ENCODE measurements around the gene TCTN2. TPM values are rescaled to one million over a fixed set of nuclear protein-coding genes. Genes with fewer than 3 reads are reported as not detected.
A peak's percentile ranks its signal among the peaks of the same experiment; 100 is the strongest.

The TCTN2 gene
- total RNA-seq, 2 experiments from 2014 or later: 3.0 to 3.5 TPM

GRCh38 chr12:123723765-123724164, 52.9 kb downstream of the TCTN2 start:
- CTCF ChIA-PET: interaction anchor here (0.7 to 1.0 kb wide), 2 partner anchors 9 to 564 kb away, joined by 3 read pairs; no protein-coding TSS in a partner anchor
- Mint-ChIP-seq H3K27ac (no peak overlapping the region), H3K36me3 (ENCODE audit: low read depth) (peaks cover 20% of the 10 kb centered on the region), H3K9me3 (no peaks in the 10 kb centered on the region), H3K27me3 (ENCODE audit: low read depth) (no peaks in the 10 kb centered on the region), H3K4me1 (ENCODE audit: low read depth) (peaks cover 26% of the 10 kb centered on the region), H3K4me3 (no peak overlapping the region)
- intact Hi-C loops (cut with micrococcal nuclease): loop anchor here (1.0 kb wide), 1 partner anchor 8 kb away; no protein-coding TSS in a partner anchor
- DNase-seq: peak; percentile 26

GRCh38 chr12:123726244-123726643, 55.3 kb downstream of the TCTN2 start:
- Mint-ChIP-seq H3K9me3 (no peaks in the 10 kb centered on the region), H3K27ac (no peak overlapping the region), H3K4me1 (ENCODE audit: low read depth) (peaks cover 18% of the 10 kb centered on the region), H3K36me3 (ENCODE audit: low read depth) (peaks cover 25% of the 10 kb centered on the region), H3K4me3 (no peak overlapping the region), H3K27me3 (ENCODE audit: low read depth) (no peaks in the 10 kb centered on the region)
- CTCF ChIA-PET: interaction anchor here (0.6 kb wide), 1 partner anchor 236 kb away, joined by 3 read pairs; no protein-coding TSS in a partner anchor
- no peak for DNase-seq
- intact Hi-C loops (cut with micrococcal nuclease): no loop called here

DNA sequence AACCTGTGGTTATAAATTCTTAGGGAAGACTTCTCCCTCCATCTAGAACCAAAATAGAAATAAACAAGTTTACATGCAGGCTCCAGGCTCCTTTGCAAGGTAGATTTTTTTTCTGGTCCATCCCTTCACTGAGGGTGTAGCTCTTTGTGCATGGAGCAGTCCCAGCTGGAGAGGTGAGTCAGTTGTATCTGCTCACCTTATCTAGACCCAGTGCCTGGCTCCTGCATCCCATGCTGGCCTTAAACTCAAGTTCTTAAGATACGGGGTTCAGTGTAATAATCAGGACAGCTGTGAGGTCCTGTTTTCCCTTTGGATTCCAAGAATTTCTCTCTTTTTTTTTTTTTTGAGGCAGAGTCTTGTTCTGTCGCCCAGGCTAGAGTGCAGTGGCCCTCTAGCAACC, 56.0 kb downstream of the TCTN2 start:
- no peak overlapping the region for H3K27ac Mint-ChIP-seq
- peaks cover 19% of the 10 kb centered on the region for H3K4me1 Mint-ChIP-seq (ENCODE audit: low read depth)
- CTCF ChIA-PET: no interaction called here
- no peaks in the 10 kb centered on the region for H3K9me3 Mint-ChIP-seq
- no peak for DNase-seq
- H3K36me3 Mint-ChIP-seq (ENCODE audit: low read depth): peaks cover 30% of the 10 kb centered on the region
- H3K27me3 Mint-ChIP-seq (ENCODE audit: low read depth): no peaks in the 10 kb centered on the region
- intact Hi-C loops (cut with micrococcal nuclease): no loop called here
- H3K4me3 Mint-ChIP-seq: no peak overlapping the region

DNA sequence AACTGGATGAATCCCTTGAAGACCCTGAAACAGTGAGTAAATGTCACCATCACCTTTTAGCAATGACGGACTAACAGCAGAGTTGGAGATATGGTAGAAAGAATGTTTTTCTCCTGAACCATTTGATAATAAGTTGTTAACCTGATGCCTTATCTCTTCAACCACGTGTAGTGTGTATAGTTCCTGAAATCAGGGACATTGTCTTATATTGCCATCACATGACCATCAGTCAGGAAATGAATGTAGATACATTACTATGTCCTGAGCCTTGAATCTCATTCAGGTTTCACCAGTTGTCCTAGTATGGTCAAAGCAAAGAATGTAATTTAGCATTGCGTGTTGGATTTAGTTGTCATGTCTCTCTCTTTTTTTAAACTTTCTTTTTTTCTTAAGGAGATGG, 57.0 kb downstream of the TCTN2 start:
- no peak for DNase-seq
- no peaks in the 10 kb centered on the region for H3K27me3 Mint-ChIP-seq (ENCODE audit: low read depth)
- H3K9me3 Mint-ChIP-seq: no peaks in the 10 kb centered on the region
- peaks cover 21% of the 10 kb centered on the region for H3K4me1 Mint-ChIP-seq (ENCODE audit: low read depth)
- H3K4me3 Mint-ChIP-seq: no peak overlapping the region
- CTCF ChIA-PET: no interaction called here
- H3K36me3 Mint-ChIP-seq (ENCODE audit: low read depth): peaks cover 34% of the 10 kb centered on the region
- H3K27ac Mint-ChIP-seq: no peak overlapping the region
- intact Hi-C loops (cut with micrococcal nuclease): no loop called here

DNA sequence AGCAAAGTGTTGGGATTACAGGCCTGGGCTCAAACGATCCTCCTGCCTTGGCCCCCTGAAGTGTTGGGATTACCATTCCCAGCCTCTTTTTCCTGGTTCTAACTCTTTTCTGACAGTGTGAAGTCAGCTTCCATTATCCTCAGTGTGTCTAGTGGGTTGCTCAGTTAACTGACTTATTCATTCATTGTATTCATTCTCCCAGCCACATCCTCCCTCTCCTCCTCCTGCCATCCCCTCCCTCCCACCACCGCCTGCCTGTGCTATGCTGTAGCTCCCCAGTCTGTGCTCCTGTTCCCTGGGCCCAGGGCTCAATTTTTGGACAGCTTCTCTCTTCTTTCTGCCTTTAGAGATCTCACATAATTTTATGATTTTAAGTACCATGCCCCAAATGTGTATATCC, 60.7 kb downstream of the TCTN2 start:
- Mint-ChIP-seq H3K27ac (no peak overlapping the region), H3K9me3 (no peaks in the 10 kb centered on the region), H3K36me3 (ENCODE audit: low read depth) (peaks cover 49% of the 10 kb centered on the region), H3K4me1 (ENCODE audit: low read depth) (peaks cover 11% of the 10 kb centered on the region), H3K27me3 (ENCODE audit: low read depth) (no peaks in the 10 kb centered on the region), H3K4me3 (no peak overlapping the region)
- intact Hi-C loops (cut with micrococcal nuclease): no loop called here
- no peak for DNase-seq
- CTCF ChIA-PET: no interaction called here

DNA sequence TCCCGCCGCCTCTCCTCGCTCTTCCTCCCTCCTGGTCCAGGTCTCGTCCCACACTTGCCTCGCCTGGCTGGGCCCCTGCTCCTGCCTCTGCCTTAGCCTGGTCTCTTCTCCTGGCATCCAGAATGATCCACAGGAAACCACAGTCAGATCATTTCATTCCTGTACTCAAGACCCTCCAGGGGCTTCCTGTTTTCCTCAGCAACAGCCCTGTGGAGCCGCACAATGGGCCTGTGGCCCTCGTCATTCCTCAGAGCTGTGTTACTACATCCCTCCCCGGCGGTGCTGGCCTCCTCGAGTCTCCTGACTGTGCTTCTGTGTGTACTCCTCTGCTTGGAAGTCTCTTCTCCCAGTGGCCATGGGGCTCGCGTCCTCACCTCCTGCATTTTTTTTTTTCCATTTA, 61.3 kb downstream of the TCTN2 start:
- DNase-seq: no peak
- Mint-ChIP-seq H3K4me3 (no peak overlapping the region), H3K27ac (no peak overlapping the region), H3K27me3 (ENCODE audit: low read depth) (no peaks in the 10 kb centered on the region), H3K9me3 (no peaks in the 10 kb centered on the region), H3K4me1 (ENCODE audit: low read depth) (peaks cover 11% of the 10 kb centered on the region), H3K36me3 (ENCODE audit: low read depth) (peaks cover 53% of the 10 kb centered on the region)
- CTCF ChIA-PET: no interaction called here
- intact Hi-C loops (cut with micrococcal nuclease): no loop called here

DNA sequence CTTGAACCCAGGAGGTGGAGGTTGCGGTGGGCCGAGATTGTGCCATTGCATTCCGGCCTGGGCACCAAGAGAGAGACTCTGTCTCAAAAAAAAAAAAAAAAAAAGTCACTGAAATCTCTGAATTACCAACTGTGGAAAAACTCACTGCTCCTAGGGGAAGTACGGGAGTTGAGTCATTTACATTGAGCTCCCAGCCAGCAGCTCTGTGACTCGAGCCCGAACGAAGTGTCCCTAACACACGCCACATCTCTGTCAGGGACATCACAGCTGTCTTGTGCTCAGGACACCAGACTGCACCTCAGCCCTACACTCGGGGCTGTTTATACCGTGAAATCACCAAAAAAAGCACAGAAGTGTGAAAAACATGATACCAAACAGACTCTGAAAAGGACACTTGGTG, 62.3 kb downstream of the TCTN2 start:
- DNase-seq: no peak
- no peaks in the 10 kb centered on the region for H3K27me3 Mint-ChIP-seq (ENCODE audit: low read depth)
- no peak overlapping the region for H3K4me3 Mint-ChIP-seq
- intact Hi-C loops (cut with micrococcal nuclease): no loop called here
- peaks cover 11% of the 10 kb centered on the region for H3K4me1 Mint-ChIP-seq (ENCODE audit: low read depth)
- CTCF ChIA-PET: interaction anchor here (0.7 kb wide), 2 partner anchors 15 to 530 kb away, joined by 3 to 5 read pairs; no protein-coding TSS in a partner anchor
- no peak overlapping the region for H3K27ac Mint-ChIP-seq
- H3K36me3 Mint-ChIP-seq (ENCODE audit: low read depth): peaks cover 51% of the 10 kb centered on the region
- H3K9me3 Mint-ChIP-seq: no peaks in the 10 kb centered on the region

- CTCF ChIA-PET: no interaction called here
- peaks cover 11% of the 10 kb centered on the region for H3K4me1 Mint-ChIP-seq (ENCODE audit: low read depth)
These were observed 63.4 kb downstream of the TCTN2 start for GRCh38 chr12:123734268-123734667.

DNA sequence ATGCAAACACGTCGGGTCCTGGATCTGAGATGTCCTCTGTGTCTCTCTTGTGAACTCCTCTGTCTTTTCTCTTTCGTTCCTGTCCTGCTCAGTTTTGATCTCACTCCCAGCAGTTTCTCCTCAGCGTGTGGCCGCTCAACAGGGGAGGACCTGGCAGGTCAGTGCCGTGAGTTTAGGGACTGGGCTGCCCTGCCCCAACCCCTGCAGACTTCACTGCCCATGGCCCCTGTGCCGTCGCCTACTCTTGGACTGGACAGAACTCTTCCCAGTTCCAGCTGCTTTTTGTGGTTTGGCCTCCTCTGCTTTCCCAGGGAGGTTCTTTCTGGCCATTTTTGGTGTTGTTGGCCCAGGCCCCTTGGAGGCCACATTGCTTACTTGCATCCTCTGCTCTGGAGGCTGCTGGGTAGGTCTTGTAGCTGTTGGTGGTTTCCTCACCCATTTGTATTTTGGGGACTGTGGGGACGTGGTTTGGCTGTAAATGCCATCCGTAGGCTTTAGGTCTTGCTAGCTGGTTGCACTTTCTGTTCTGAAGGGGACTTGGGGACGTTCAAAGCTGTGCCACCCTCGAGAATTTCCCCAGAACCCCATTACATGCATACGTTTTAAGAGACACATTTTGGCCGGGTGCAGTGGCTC, 71.1 kb downstream of the TCTN2 start:
- Mint-ChIP-seq H3K27ac (peak overlapping the region; percentile 46), H3K27me3 (ENCODE audit: low read depth) (no peaks in the 10 kb centered on the region), H3K36me3 (ENCODE audit: low read depth) (peaks cover 33% of the 10 kb centered on the region), H3K9me3 (no peaks in the 10 kb centered on the region), H3K4me1 (ENCODE audit: low read depth) (peaks cover 16% of the 10 kb centered on the region), H3K4me3 (no peak overlapping the region)
- CTCF ChIA-PET: no interaction called here
- intact Hi-C loops (cut with micrococcal nuclease): no loop called here
- DNase-seq: no peak

More at GRCh38 chr12:123734268-123734667, 63.4 kb downstream of the TCTN2 start:
- no peaks in the 10 kb centered on the region for H3K27me3 Mint-ChIP-seq (ENCODE audit: low read depth)
- intact Hi-C loops (cut with micrococcal nuclease): no loop called here
- no peak overlapping the region for H3K27ac Mint-ChIP-seq
- no peak overlapping the region for H3K4me3 Mint-ChIP-seq
- DNase-seq: no peak
- no peaks in the 10 kb centered on the region for H3K9me3 Mint-ChIP-seq
- H3K36me3 Mint-ChIP-seq (ENCODE audit: low read depth): peaks cover 53% of the 10 kb centered on the region

DNA sequence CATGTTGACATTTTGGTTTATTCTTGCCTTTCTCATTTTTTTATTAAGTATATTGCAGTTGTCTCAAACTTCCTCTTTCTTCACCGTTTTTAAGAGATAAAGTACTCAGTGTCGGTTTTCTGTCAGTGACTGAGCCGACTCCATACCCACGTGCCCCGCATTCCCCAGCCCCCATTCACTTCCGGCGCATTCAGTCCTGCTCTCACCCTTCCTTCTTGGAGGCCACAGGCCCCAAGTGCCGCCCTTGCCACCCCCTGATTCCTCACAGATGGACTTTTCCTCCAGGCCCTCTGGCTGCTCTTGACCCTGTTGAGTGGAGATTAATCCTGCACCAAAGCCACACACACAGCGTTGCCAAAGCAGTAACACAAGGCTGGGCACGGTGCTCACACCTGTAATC, 72.1 kb downstream of the TCTN2 start:
- Mint-ChIP-seq H3K4me3 (no peak overlapping the region), H3K27me3 (ENCODE audit: low read depth) (no peaks in the 10 kb centered on the region), H3K4me1 (ENCODE audit: low read depth) (peaks cover 24% of the 10 kb centered on the region), H3K27ac (peak overlapping the region; percentile 1), H3K9me3 (no peaks in the 10 kb centered on the region), H3K36me3 (ENCODE audit: low read depth) (peaks cover 36% of the 10 kb centered on the region)
- intact Hi-C loops (cut with micrococcal nuclease): no loop called here
- CTCF ChIA-PET: no interaction called here
- peak; percentile 31 for DNase-seq

DNA sequence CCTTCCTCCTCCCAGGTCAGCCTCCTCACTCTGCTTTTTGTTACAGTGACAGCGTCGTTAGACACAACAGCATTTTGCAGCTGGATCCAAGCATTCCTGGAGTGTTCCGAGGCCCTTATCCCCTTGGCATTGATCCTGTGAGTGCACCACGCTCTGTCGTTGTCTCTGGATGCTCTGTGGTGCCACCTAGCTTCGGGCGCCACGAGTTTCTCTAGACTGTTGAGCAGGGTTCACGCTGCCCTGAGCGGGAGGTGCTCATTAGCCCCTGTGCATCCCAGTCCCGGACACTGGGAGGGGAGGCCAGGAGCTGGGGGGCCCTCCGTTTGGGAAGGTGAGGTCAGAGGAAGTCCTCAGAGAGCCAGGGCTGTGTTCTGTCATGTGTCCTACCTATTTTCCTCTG, 73.9 kb downstream of the TCTN2 start:
- H3K4me1 Mint-ChIP-seq (ENCODE audit: low read depth): peaks cover 24% of the 10 kb centered on the region
- no peak overlapping the region for H3K4me3 Mint-ChIP-seq
- no peaks in the 10 kb centered on the region for H3K9me3 Mint-ChIP-seq
- H3K36me3 Mint-ChIP-seq (ENCODE audit: low read depth): peaks cover 39% of the 10 kb centered on the region
- intact Hi-C loops (cut with micrococcal nuclease): no loop called here
- DNase-seq: peak; percentile 40
- CTCF ChIA-PET: interaction anchor here (0.9 to 1.6 kb wide), 3 partner anchors 15 to 48 kb away, joined by 3 to 4 read pairs (median 4); no protein-coding TSS in a partner anchor
- no peaks in the 10 kb centered on the region for H3K27me3 Mint-ChIP-seq (ENCODE audit: low read depth)
- H3K27ac Mint-ChIP-seq: no peak overlapping the region

DNA sequence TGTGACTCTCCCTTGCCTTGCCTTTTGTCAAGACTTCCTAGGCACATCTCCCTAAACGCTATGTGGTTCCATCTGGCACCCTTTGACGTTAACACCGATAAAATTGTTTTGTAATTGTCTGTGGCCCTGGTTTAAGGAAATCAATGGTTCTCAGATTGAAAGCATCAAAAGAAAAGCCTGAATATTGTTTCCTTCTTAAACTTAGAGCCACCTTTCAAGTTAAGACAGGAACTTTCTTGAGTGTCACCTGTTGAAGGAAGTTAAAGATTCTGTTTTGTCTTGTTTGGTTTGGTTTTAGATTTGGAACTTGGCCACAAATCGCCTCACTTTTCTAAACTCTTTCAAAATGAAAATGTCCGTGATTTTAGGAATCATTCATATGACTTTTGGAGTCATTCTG, 76.4 kb downstream of the TCTN2 start:
- H3K36me3 Mint-ChIP-seq (ENCODE audit: low read depth): peaks cover 40% of the 10 kb centered on the region
- CTCF ChIA-PET: no interaction called here
- peak overlapping the region; percentile 36 for H3K27ac Mint-ChIP-seq
- intact Hi-C loops (cut with micrococcal nuclease): no loop called here
- H3K9me3 Mint-ChIP-seq: no peaks in the 10 kb centered on the region
- H3K4me3 Mint-ChIP-seq: no peak overlapping the region
- no peak for DNase-seq
- H3K27me3 Mint-ChIP-seq (ENCODE audit: low read depth): no peaks in the 10 kb centered on the region
- H3K4me1 Mint-ChIP-seq (ENCODE audit: low read depth): peaks cover 18% of the 10 kb centered on the region

DNA sequence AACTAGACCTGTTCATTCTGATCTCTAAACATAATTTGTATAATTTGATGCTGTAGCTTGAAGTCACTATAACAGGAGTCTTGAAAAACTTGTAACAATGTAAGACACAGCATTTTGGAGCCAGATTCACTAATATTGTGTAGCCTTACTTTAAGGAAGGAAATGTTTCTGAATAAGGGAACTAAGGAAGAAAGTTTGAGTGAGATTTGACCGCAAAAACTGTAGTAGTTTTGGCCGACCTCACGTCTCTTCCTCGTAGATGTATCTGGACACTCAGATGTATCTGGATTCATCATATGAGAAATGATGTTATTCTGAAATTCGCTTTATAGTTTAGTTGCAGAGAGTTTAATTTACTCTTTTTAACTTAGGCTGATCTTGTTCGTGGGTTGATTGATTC, 77.2 kb downstream of the TCTN2 start:
- H3K36me3 Mint-ChIP-seq (ENCODE audit: low read depth): peaks cover 34% of the 10 kb centered on the region
- no peak overlapping the region for H3K4me3 Mint-ChIP-seq

More for the DNA sequence above, 77.2 kb downstream of the TCTN2 start:
- CTCF ChIA-PET: no interaction called here
- Mint-ChIP-seq H3K4me1 (ENCODE audit: low read depth) (peaks cover 13% of the 10 kb centered on the region), H3K27ac (no peak overlapping the region), H3K27me3 (ENCODE audit: low read depth) (no peaks in the 10 kb centered on the region), H3K9me3 (no peaks in the 10 kb centered on the region)
- no peak for DNase-seq
- intact Hi-C loops (cut with micrococcal nuclease): no loop called here

Measured in activated naive CD4-positive, alpha-beta T cell treated with anti-CD3 and anti-CD28 coated beads for 36 hours (primary cell).